Body of pancreas (tissue), 4 donors: Measurements from ENCODE around the gene MAP7D2. TPM values are rescaled to one million over a fixed set of nuclear protein-coding genes. Genes with fewer than 3 reads are reported as not detected.

Experiments used
- ATAC-seq: fragments of 150-250 bp; one replicate; pipeline ENCODE4 v1.9.1; 2016
- DNase-seq, 4 donors: peaks; one replicate each; pipeline ENCODE4 v3.0.0-alpha.2; 2019
- H3K27ac ChIP-seq, 4 donors: fragments of 200-600 bp; sonication (generic); 1 replicate in 3 of 4; 2 replicates in 1 of 4; pipeline versions ENCODE4 v1.5.1 to v1.6.1; 2016 to 2019; ENCODE audit warnings: mild to moderate bottlenecking in 1 of 4, mixed read lengths in 1 of 4, moderate library complexity in 1 of 4
- H3K27me3 ChIP-seq, 2 donors: fragments of 200-600 bp; sonication (generic); one replicate each; pipeline ENCODE4 v1.6.0; 2016; ENCODE audit warnings: mild to moderate bottlenecking in 1 of 2
- H3K36me3 ChIP-seq, 2 donors: fragments of 200-600 bp; sonication (generic); replicated peaks in 1 of 2; 2 replicates each; pipeline ENCODE4 v1.5.1; 2016; ENCODE audit warnings: low read depth in 2 of 2; ENCODE audit not compliant: insufficient read depth in 1 of 2
- H3K4me1 ChIP-seq: fragments of 200-600 bp; sonication (generic); one replicate; pipeline ENCODE4 v1.6.0; 2016
- H3K4me3 ChIP-seq, 2 donors: fragments of 200-600 bp; sonication (generic); 1 replicate in 1 of 2; 2 replicates in 1 of 2; pipeline ENCODE4 v1.5.1; 2016 to 2019
- H3K9me3 ChIP-seq, 3 donors: fragments of 200-600 bp; sonication (generic); 1 replicate in 2 of 3; 2 replicates in 1 of 3; pipeline ENCODE4 v1.5.1; 2016
- POLR2A ChIP-seq, 3 donors: fragments of 450-650 bp; IDR thresholded peaks; one replicate each; pipeline ENCODE4 v1.6.1; 2016; ENCODE audit warnings: antibody characterized with exemption in 3 of 3, mild to moderate bottlenecking in 2 of 3
- WGBS, 2 donors: methylation state at CpG; one replicate each; pipeline ENCODE4 v1.1.5; 2017; 5-methylcytosine and 5-hydroxymethylcytosine counted together
- intact Hi-C: fragments of 100-400 bp; cut with DNase I; formaldehyde crosslinking; loops from one replicate; pipeline ENCODE4 v1.15.1; 2023
- total RNA-seq, 2 donors: library from RNA; depleted of rRNA; stranded (reverse); fragments of >200 nt; gene quantifications; one replicate each; pipeline ENCODE4 v1.1.0, GENCODE V29; 2016
- TF ChIP-seq, protein P1 (sequence below), 7 experiments: fragments of 450-650 bp in 4 of 7; fragments of 200-600 bp in 3 of 7; sonication (generic) in 3 of 7; IDR thresholded peaks; one replicate each; pipeline ENCODE4 v1.5.1; 2016 to 2019; ENCODE audit warnings: antibody characterized with exemption in 7 of 7

The MAP7D2 gene
- total RNA-seq, 2 donors from 2014 or later = under 0.01 to 0.99 TPM

DNA sequence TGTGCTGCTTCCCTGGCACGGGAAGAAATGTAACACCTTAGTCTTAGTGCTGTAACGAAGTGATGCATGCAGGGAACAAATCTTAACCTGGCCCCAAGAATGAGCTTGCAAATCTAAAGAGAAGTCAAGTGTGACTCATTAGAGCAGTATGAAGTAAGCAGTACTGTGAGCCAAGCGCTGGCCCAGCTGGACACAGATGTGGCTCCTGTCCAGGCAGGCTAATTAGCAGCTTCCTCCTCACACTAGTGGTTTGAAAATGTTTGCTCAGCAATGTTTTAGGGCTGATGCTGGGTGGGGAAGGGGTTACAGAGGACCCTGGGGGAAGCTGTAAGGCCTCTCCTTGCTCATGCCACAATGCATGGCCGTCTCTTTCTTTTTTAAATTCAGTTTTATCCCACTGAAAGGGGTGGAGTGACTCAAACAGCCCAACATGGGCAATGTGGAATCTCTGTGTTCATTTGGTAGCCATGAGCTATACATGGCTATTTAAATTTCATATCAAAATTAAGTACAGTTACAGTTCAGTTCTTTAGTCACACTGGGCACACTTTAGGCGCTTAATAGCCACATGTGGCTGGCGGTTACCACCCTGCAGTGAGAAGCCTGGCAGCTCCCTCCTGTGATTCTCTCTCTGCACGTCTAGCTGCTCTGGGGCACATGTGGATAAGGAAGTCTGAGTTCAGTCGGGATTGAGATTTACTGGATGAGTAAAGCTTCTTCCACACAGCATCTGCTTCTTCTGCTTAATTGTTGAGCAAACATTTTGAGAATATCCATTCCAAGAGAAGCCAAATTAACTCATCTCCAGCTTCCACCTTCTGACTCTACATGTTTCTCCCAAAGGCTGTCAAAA, 48.8 kb downstream of the MAP7D2 start:
- WGBS, 2 donors = 30 to 31% methylated on average over 6 to 8 of the region's 8 CpGs
- Histone ChIP-seq H3K9me3 (no peaks in the 10 kb centered on the region), H3K27ac (peak overlapping the region in 2 of 4 donors; percentile 17 to 31), H3K4me1 (no peaks in the 10 kb centered on the region), H3K36me3 (no peaks in the 10 kb centered on the region), H3K4me3 (no peak overlapping the region), H3K27me3 (no peaks in the 10 kb centered on the region)
- peak; percentile 60 to 86 (median 74) for DNase-seq
- TF ChIP-seq, protein P1, sequence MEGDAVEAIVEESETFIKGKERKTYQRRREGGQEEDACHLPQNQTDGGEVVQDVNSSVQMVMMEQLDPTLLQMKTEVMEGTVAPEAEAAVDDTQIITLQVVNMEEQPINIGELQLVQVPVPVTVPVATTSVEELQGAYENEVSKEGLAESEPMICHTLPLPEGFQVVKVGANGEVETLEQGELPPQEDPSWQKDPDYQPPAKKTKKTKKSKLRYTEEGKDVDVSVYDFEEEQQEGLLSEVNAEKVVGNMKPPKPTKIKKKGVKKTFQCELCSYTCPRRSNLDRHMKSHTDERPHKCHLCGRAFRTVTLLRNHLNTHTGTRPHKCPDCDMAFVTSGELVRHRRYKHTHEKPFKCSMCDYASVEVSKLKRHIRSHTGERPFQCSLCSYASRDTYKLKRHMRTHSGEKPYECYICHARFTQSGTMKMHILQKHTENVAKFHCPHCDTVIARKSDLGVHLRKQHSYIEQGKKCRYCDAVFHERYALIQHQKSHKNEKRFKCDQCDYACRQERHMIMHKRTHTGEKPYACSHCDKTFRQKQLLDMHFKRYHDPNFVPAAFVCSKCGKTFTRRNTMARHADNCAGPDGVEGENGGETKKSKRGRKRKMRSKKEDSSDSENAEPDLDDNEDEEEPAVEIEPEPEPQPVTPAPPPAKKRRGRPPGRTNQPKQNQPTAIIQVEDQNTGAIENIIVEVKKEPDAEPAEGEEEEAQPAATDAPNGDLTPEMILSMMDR (IDR thresholded peaks at IDR 0.05) = no peak
- TF ChIP-seq POLR2A (IDR thresholded peaks at IDR 0.05) = no peak
- peak; percentile 91 for ATAC-seq
- intact Hi-C loops = no loop called here

DNA sequence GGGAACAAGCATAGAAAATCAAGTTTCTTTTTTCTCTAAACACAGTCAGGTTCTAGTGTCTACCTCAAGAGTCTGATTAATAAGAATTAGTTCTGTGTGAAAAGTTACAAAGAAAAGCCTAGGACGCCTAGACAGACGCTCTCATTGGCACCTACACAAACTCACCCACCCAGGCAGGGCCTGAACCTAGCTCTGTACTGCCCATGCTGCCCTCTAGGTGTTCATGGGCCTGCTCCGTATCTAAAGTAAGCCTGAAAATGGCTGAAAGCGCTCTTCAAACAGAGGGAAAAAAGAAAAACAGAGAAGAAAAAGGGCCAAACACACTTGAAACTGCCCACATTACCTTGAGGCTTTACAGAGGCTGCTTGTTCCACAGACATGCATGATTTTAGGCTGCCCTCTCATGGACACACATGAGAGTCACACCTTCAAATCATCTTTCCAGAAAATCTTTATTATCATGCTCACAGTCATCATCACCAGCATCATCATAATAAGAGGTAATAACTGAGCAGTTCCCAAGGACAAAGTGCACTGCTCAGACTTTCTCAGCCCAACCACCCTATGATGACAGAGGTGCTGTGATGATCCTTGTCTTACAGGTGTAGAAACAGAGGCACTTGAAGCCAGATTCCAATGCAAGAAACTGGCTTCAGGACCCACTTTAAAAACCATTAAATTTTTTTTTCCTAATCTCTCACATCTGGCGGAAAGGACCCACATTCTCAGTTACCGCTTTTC, 49.6 kb downstream of the MAP7D2 start:
- Histone ChIP-seq H3K4me1 (no peaks in the 10 kb centered on the region), H3K27me3 (no peaks in the 10 kb centered on the region), H3K36me3 (no peaks in the 10 kb centered on the region), H3K27ac (peak overlapping the region in 2 of 4 donors; percentile 17 to 31), H3K9me3 (no peaks in the 10 kb centered on the region), H3K4me3 (no peak overlapping the region)
- ATAC-seq (peak; percentile 70), DNase-seq (peak; percentile 10 to 34 (median 18))
- intact Hi-C loops = no loop called here
- TF ChIP-seq POLR2A (IDR thresholded peaks at IDR 0.05) = no peak
- TF ChIP-seq, protein P1 (IDR thresholded peaks at IDR 0.05) = peak in 6 of 7 experiments; percentile 28 to 71 (median 52)
- 34 to 39% methylated on average over 6 of the region's 6 CpGs for WGBS, 2 donors

DNA sequence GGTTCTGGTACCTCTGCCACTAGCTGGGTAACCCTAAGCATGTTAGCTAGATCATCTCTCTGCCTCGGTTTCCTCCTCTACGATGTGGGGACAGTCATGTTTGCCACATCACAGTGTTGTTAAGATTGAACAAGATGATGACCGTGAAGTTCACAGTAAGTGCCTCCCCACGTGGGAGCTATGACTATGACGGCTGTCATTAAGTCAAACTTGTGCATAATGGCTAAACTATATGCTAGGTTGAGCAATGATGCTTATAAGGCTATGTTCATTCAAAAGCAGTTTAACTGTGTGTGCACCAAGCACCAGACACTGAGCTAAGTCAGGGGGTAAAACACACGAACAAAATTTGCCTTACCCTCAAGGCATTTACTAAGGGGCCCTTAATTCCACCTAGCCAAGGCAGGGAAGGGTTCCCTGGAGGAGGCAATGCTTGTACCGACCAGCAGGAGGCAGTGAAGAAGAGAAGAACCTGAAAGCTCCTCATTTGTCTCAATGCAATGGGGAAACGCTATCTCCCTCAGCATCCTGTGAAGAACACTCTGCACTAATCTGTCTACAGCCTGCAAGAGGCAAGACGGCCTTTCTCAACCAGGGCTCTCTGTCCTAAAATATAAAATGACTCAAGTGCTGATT, 52.9 kb downstream of the MAP7D2 start:
- Histone ChIP-seq H3K4me3 (no peak overlapping the region), H3K9me3 (no peaks in the 10 kb centered on the region), H3K4me1 (no peaks in the 10 kb centered on the region), H3K27ac (no peak overlapping the region), H3K36me3 (no peaks in the 10 kb centered on the region), H3K27me3 (no peaks in the 10 kb centered on the region)
- DNase-seq (no peak), ATAC-seq (no peak)
- TF ChIP-seq POLR2A (IDR thresholded peaks at IDR 0.05) = no peak
- TF ChIP-seq, protein P1 (IDR thresholded peaks at IDR 0.05) = no peak
- intact Hi-C loops = no loop called here
- WGBS, 2 donors = 11 to 69% methylated on average over 3 to 9 of the region's 9 CpGs

DNA sequence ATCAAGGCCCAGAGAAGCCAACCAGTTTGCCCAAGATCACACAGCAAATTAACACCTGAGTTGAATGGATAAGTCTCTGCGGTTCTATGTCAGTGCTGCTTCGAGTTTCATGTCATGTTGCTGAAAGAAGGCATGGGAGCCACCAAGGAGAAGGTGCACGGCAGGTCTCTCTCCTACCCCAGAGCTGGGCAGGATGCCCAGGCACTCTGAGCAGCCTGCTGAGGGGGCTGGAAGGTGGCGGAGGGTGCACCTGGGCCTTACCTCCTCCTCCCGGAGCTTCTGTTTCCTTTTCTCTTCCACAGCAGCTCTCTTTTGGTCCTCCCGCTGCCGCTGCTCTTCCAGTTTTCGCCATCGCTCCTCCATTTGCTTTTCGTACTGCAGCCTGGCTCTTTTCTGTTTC, 53.6 kb downstream of the MAP7D2 start:
- H3K4me1 ChIP-seq = no peaks in the 10 kb centered on the region
- WGBS, 2 donors = 80 to 81% methylated on average over 7 to 10 of the region's 10 CpGs

More for the DNA sequence above, 53.6 kb downstream of the MAP7D2 start:
- Histone ChIP-seq H3K9me3 (no peaks in the 10 kb centered on the region), H3K27me3 (no peaks in the 10 kb centered on the region), H3K4me3 (no peak overlapping the region), H3K36me3 (no peaks in the 10 kb centered on the region), H3K27ac (no peak overlapping the region)
- ATAC-seq (no peak), DNase-seq (no peak)
- intact Hi-C loops = no loop called here
- TF ChIP-seq, protein P1 (IDR thresholded peaks at IDR 0.05) = no peak
- no peak for TF ChIP-seq POLR2A (IDR thresholded peaks at IDR 0.05)
